ENCODE results near the gene RRP1. TPM values are rescaled to one million over a fixed set of nuclear protein-coding genes. Genes with fewer than 3 reads are reported as not detected.
"Not testable (repeated sequence)": the region's sequence is repeated elsewhere in the genome, so short reads cannot be mapped to it uniquely, and the experiment has no call there.

RRP1 gene
- total RNA-seq, 1 experiment from 2014 or later, result 24.9 TPM

DNA sequence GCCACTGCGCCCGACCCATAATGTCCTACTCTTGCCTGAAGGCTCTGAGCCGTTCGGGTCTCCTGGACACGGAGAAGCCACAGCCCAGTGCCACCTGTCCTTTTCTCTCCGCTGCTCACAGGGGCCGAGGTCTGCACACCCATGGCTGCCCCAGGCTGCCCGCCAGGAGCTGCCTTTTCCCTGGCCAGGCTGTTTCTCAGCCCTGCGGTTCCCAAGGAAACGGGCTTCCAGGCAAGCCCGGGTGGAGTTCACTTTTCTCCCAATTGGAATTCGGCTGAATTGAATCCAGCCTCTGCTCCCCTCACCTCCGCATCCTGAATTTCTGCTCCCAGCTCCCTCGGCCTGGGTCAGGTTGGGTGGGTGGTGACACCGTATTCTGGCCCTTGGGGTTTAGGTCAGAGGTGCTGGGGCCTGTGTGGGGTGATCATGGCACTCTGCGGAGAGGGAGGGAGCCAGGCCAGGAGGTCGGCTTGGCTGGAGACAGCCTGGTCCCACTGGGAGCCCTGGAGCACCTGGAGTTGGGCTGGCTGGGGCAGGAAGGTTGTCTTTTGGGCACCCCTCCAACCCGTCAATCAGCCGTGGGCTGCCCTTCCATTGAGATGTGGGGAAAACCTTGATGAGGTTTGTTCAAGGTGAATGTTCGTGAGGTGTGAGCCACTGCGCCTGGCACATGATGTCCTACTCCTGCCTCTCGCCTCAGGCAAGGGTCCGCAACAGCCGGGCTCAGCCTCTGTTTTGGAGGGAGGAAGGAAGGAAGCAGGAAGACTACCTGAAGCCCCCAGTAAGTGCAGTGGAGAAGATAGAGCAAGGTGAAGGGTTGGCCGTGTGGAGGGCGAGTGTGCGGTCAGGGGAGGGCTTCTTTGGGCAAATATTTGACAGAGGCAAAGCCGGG, 25.1 kb downstream of the RRP1 start:
- no peak for DNase-seq (ENCODE audit: extremely low read depth, low read depth)

DNA sequence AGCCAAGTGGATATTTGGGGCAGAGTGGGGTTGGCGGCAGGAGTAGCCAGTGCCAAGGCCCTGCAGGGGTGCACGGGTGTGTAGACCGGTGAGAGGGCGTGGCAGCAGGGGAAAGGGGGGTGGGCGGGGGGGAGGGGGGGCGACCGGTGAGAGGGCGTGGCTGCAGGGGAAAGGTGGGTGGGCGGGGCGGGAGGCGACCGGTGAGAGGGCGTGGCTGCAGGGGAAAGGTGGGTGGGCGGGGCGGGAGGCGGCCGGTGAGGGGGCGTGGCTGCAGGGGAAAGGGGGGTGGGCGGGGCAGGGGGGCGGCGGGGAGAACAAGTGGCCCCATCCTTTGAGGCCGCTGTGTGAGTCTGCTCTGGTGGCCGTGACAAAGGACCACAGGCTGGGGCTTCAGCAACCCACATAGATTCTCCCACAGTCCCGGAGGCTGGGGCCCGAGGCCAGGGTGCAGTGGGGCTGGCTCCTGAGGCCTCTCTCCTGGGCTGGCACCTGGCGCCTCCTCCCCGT, 25.8 kb downstream of the RRP1 start:
- no peak for DNase-seq (ENCODE audit: extremely low read depth, low read depth)

DNA sequence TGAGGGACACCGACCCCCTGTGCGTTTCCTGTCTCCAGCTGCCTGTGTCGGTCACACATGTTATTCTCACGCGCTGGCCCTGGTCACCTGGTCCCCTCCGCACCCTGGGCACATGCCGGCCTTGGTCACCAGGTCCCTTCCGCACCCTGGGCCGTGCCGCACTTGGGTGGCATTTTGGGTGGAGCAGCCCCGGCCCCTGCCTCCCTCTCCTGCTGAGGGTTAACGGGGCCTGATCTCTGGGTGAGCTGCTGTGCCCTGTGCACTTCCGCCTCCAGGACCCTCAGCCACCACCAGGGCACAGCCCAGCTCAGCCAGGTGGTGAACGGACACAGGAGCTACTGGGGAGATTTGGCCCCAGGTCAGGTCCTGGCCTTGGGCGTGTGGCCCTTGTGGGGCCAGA, 26.6 kb downstream of the RRP1 start:
- no peak for DNase-seq (ENCODE audit: extremely low read depth, low read depth)

DNA sequence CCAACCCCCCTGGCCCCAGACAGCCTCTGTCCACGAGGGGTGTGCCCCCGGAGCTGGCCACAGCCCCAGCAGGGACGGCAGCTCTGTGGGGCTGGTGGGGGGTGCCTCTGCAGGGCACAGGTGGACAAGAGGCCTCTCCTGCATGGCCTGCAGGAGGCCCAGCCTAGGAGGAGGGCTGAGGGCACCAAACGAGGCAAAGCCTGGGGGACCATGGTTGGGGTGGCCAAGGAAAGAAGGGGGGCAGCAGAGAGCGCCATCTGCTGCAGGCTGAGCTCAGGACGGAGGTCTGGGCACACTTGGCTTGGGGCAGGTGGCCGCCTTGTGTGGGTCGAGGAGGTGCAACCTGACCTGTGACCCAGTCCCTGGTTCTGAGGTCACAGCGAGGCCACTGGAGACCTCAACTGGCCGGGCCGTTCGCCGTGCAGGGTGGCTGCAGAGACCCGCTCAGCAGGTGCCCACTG, 27.3 kb downstream of the RRP1 start:
- DNase-seq (ENCODE audit: extremely low read depth, low read depth), result no peak

DNA sequence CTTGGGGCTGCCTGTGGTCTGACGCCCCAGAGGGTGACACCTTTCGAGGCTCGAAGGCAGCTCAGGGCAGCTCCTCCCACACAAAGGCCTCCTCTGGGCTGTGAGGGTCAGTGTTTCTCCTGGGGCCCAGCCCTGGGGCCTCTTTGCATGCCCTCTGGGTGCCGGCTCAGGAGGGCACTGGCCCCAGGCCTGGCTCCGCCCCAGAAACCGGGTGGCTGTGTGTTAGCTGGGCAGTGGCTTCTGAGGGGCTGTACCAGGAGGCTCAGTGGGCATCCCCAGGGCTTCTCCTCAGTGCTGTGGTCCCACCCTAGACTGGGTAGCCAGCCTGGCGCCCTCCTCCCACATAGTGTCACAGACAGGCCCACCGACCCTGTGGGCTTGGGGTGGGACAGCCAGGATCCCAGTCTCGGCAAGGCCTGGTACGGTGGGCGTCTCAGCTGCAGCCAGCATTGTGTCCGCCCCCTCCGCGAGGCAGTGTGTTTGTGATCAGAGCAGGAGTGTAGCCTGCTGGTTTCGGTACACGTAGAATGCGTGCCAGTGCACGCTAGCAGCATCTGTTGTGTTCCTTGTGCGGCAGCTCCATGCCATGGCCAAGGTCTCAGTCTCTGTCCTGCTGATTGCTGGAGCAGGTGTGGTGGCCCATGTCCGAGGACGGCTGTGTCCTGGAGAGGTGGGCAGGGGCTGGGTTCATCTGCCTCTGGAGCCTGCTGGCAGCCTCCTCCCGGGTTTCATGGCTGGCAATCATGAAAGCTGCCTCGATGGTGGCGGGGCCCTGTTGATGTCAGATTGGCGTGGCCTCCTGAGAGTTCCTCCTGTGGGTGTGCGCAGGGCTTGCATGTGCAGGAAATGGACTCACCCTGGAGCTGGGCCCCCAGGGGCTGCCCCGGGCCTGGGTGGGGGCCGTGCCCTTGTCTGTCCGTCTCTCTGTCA, 28.0 kb downstream of the RRP1 start:
- DNase-seq (ENCODE audit: extremely low read depth, low read depth), result no peak

DNA sequence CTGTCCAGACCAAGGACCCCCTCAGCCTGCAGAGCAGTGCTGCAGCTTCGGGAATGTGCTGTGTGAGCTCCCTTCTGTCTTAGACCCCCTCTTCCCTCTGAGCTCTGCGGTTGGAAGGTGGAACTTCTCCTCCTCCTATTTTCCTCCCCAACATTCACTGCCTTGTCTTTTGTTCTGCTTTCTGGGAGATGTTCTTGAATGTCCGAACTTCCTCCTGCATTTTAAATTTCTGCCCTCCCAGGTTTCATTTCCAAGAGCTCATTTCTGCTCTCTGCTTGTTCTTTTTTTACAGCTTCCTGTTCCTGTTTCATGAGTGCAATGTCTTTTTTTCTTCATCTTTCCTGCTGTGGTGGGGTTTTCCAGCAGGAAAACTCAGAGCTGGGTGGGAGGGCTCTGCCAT, 29.3 kb downstream of the RRP1 start:
- DNase-seq (ENCODE audit: extremely low read depth, low read depth), result no peak

DNA sequence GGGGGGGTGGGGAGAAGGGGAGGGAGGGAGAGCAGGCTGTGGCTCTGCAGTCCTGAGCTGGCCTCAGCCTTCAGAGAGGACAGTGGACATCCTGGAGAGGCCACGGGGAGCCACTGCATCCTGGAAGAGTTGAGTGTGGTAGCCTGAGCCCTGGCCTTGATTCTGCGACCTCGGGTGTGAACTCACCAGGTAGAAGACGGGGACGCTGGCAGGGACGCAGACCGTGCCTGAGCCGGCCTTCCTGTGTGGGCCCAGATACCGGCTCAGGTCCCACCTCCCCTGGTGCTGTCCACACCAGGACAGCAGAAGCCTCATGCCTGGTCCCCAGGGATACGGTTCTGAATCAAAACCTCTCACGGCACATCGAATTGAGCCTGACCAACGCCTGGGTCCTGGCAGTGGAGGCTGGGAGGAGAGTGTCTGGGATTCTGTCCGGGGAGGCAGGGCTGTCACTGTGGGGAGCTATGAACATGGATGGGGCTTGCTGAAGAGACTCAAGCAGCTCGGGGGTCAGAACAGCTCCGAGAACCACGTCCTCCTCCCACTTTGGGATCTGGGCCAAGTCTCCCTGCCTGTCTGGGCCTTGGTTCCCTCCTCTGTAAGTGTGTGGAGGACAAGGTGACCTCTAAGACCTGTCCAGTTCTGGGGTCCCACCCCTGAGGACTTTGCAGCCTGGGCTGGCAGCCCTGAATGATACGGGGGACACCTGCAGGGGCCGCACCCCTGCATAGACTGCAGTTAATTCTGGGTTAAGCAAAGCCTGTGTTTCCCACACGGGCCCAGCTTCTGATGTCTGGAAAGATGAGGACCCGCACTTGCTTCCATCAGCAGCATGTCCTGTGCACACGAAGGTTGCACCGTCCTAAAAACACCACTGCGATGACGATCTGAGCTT, 30.4 kb downstream of the RRP1 start:
- DNase-seq (ENCODE audit: extremely low read depth, low read depth), result no peak

DNA sequence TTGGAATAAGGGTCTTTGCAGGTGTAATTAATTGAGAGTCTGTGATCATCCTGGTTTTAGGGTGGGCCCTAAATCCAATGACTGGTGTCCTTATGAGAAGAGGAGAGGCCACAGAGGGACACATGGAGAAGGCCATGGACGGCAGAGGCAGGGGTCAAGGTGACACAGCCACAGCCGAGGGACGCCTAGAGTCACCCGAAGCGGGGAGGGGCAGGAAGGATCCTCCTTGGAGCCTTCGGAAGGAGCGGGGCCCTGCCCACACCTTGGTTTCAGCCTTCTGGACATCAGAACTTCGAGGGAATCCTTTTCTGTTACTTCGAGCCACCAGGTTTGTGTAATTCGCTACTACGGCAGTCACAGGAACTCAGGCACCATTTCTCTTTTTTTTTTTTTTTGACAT, 31.1 kb downstream of the RRP1 start:
- no peak for DNase-seq (ENCODE audit: extremely low read depth, low read depth)

DNA sequence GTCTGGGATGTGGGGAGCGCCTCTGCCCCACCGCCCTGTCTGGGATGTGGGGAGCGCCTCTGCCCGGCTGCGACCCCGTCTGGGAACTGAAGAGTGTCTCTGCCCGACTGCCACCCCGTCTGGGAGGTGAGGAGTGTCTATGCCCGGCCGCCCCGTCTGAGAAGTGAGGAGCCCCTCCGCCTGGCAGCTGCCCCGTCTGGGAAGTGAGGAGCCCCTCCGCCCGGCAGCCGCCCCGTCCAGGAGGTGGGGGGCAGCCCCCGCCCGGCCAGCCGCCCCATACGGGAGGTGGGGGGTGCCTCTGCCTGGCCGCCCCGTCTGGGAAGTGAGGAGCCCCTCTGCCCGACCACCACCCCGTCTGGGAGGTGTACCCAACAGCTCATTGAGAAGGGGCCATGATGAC, 32.8 kb downstream of the RRP1 start:
- DNase-seq (ENCODE audit: extremely low read depth, low read depth), result not testable (repeated sequence)

DNA sequence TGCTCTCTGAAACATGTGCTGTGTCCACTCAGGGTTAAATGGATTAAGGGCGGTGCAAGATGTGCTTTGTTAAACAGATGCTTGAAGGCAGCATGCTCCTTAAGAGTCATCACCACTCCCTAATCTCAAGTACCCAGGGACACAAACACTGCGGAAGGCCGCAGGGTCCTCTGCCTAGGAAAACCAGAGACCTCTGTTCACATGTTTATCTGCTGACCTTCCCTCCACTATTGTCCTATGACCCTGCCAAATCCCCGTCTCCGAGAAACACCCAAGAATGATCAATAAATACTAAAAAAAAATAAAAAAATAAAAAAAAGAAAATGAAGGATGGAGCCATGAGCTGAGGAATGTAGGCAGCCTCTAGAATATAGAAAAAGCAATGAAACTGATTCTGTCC, 33.4 kb downstream of the RRP1 start:
- not testable (repeated sequence) for DNase-seq (ENCODE audit: extremely low read depth, low read depth)

DNA sequence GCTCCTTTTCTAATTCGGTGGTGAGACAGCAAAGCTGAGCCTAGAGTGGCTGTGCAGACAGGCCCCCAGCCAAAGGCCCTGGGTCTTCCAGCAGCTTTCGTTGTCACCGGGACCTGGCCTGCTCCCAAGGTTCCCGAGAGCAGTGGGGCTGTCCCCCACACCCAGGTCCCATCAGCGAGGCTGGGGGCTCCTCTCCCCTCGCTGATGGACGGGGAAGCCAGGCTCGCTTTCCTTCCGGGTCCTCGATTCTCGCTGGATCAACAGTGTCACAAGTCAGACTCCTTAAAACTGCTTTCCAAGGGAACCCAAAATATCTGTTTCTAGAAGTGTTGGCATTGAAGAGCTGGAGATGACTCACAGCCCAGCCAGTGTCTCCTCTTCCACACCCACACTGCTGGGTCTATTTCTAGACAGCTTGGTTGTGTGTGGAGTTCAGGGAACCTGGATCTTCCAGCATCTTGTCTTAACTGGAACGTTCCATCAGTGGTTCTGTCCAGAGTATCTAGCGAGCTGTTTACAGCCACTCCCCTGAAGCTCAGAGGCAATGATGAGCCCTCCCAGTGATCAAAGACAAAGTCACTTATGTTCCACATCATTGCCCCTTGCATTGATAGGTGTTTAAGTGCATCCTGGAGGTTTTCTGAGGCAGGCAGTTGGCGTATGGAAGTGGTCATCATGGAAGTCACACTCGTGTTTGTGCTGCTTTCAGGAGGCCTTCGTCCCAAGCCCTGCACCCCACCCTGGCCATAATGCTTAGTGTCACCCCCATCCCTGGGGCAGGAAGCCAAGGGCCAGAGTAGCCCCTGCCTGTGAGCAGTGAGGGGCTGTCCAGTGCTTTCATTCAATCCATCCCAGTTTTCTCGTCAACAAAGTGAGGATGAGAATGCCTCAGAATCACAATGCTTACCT, 35.2 kb downstream of the RRP1 start:
- no peak for DNase-seq (ENCODE audit: extremely low read depth, low read depth)

DNA sequence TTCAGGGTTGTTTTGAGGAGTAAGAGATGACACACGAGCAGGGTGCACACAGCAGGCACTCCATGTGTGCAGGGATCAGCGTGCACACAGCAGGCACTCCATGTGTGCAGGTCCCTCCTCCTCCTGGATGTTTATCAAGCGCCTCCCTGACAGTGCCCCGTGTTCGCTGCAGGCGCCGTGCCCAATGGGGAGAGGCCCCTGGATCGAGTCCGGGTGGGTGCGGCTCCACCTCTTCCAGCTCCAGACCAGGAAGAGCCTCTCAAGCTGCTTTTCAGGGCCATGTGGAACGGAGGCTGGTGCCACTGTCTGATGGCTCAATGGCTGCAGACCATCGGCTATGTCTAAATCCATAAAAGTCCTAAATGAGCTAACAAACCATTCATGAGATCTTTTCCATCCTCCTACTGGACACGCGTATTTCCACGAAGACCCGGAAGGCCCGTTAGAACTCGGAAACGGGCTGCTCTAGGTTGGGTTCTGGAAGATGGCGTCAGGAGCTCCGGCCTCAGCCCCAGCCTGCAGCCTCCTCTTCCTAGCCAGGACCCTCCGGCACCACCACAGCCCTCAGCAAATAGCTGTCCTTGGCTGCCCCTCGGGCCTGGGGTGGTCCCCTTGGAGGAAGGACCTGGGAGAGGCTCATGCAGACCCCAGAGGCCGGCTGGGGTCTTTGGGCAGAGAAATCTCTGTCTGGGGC, 36.0 kb downstream of the RRP1 start:
- no peak for DNase-seq (ENCODE audit: extremely low read depth, low read depth)

DNA sequence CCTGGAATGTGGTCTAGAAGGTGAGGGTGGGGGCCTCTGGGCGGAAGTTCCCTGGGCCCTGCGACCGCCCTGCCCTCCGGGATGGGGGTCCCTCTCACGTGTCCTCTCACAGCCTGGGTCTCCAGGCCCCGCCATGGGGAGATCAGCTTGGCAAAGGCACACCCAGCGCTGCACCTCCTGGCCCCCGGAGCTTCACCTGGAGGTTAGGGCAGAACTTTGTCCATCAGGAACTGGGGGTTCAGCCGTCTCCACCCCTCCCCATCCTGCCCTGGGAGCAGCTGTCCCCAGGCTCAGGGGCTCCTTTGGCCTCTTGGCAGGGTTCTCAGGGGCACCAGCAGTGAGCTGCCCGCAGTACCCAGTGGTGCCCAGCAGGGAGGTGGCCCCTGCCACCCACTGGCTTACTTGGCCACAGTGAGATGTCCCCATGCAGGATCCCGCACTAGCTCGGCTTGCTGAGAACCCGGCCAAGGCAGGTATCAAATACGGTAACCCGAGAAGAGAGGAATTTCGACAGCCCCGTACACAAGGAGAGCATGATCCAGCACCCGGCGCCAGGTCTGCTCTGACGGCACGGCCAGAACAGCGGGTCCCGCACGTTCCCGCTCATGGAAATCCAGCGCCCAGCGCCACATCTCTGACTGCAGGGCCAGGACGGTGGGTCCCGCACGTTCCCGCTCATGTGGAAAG, 36.7 kb downstream of the RRP1 start:
- no peak for DNase-seq (ENCODE audit: extremely low read depth, low read depth)

DNA sequence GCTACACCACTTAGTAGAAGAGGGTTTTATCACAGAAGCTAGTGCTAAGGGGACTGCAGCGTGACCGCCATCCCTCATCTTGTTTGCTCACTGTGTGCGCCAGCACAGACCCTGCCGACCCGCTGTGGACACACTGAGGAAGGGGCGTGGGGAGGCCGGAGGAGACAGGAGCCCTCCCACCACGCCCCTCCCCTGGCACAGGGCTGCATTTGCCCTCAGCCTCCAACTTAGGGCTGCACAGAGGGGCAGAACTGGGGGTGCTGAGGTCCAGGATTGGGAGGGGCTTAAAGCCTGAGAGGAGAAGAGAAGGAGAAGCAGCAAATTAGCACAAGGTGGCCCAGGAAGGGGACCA, 37.2 kb downstream of the RRP1 start:
- DNase-seq (ENCODE audit: extremely low read depth, low read depth), result no peak

DNA sequence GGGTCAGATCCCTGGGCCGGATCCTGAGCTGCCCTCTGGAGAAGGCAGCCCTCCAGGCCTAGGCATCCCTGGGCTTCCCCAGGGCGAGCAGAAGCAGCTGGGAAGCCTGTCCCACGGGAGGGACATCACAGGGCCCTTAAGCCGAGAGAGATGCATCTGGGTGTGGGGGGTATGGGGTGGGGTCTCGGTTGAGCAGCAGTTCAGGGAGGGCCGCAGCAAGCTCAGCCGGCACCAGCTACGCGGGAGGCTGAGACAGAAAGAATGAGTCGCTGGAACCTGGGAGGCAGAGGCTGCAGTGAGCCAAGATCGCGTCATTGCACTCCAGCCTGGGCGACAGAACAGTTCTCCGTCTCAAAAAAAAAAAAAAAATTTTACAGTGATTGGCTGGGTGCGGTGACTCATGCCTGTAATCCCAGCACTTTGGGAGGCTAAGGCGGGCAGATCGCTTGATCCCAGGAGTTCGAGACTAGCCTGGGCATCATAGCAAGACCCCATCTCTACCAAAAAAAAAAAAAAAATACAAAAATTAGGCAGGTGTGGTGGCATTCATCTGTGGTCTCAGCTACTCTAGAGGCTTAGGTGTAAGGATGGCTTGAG, 37.7 kb downstream of the RRP1 start:
- no peak for DNase-seq (ENCODE audit: extremely low read depth, low read depth)

DNA sequence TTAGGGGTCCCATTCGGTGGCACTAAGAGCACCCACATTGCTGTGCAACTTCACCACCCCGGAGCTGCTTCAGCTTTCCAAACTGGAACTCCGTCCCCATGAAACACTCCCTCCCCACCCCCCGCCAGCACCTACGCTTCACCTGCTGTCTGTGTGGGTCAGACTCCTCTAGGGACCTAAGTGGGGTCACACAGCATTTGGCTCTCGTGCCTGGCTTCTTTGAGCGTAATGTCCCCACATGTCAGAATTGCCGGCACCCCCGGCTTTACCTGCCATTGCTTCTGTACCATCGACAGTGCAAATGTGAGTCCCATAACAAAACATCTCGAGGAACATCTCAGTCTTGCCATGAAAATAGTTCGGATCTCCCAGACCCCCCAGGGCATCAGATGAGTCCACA, 39.8 kb downstream of the RRP1 start:
- DNase-seq (ENCODE audit: extremely low read depth, low read depth), result no peak

DNA sequence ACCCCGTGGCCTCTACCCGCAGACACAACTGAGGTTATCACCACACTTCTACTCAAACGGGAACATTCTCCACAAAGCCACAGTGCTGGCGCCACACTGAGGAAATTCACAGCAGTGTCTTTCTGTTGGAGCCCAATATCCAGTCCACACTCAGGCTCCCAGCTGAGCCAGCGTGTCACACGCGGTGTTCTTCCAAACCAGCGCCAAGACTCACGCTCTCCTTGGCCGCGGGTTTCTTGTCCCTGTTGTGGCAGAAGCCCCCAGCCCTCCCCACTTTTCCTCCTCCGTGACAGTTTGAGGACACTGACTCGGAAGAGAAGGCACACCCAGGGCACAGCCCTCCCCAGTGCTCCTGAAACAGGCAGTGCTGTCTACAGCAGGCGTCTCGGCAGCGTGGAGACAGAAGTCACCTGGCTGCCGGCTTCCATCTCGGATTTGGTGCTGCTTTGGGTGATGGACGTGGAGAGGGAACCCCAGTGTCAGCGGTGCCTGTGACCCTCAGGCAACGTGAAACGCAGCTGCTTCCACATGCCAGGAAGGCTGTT, 40.3 kb downstream of the RRP1 start:
- DNase-seq (ENCODE audit: extremely low read depth, low read depth), result no peak

DNA sequence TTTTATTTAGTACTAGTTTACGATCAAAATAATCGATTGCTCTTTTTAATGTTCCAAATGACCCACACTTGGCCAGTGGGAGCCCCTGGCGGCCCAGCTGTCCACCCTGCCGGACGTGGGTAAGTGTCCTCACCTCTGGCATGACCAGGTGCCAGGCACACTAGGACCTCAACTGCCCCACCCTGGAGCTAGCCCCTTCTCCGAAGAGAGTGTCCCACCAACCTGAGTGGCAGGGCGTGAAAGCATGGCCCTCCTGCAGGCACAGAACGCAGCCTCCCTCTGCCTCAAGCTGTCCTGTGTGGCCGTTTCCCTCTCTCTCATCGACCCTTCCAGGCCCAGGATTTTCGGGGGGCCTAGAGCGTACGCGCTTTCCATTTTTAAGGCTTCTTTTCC, 42.8 kb downstream of the RRP1 start:
- no peak for DNase-seq (ENCODE audit: extremely low read depth, low read depth)

All from NCI-H460 (cell line).